GM13977 (cell line): ENCODE data around the gene HCFC1.

Source experiments
- DNase-seq: peaks from one replicate; pipeline ENCODE4 v3.0.0; 2012; ENCODE audit warnings: low spot score
- in situ Hi-C: fragments of 300-500 bp; cut with MboI; formaldehyde crosslinking; loops from one replicate; pipeline ENCODE4 v1.12.0; 2022; ENCODE audit warnings: low sequenced_read_pairs, low pct_unique_long_range_greater_than_20kb, mixed read lengths, inconsistent platforms; ENCODE audit not compliant: unreplicated experiment
- TF ChIP-seq, protein P1 (sequence below): IDR thresholded peaks from 2 replicates; pipeline ENCODE4 v1.5.1; 2012; ENCODE audit warnings: mild to moderate bottlenecking, control low read depth; ENCODE audit not compliant: insufficient read depth; ENCODE audit errors: extremely low read depth, missing control alignments

HCFC1 gene

GRCh38 chrX:153925739-153926551, 45.7 kb downstream of the HCFC1 start, which contains the start of gene ARHGAP4:
Gene ARHGAP4 (minus strand): TSS chrX:153926264. CDS start chrX:153926202, 62 bp downstream.
- TF ChIP-seq, protein P1, sequence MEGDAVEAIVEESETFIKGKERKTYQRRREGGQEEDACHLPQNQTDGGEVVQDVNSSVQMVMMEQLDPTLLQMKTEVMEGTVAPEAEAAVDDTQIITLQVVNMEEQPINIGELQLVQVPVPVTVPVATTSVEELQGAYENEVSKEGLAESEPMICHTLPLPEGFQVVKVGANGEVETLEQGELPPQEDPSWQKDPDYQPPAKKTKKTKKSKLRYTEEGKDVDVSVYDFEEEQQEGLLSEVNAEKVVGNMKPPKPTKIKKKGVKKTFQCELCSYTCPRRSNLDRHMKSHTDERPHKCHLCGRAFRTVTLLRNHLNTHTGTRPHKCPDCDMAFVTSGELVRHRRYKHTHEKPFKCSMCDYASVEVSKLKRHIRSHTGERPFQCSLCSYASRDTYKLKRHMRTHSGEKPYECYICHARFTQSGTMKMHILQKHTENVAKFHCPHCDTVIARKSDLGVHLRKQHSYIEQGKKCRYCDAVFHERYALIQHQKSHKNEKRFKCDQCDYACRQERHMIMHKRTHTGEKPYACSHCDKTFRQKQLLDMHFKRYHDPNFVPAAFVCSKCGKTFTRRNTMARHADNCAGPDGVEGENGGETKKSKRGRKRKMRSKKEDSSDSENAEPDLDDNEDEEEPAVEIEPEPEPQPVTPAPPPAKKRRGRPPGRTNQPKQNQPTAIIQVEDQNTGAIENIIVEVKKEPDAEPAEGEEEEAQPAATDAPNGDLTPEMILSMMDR, result peak; percentile 6
- in situ Hi-C loops, result loop anchor here (25.0 kb wide), 1 partner anchor 964 kb away; no protein-coding TSS in a partner anchor
- peak; percentile 62 for DNase-seq

GRCh38 chrX:153925387-153925738, 46.3 kb downstream of the HCFC1 start:
- in situ Hi-C loops, result loop anchor here (25.0 kb wide), 1 partner anchor 963 kb away; no protein-coding TSS in a partner anchor
- DNase-seq, result no peak
- TF ChIP-seq, protein P1, result no peak

- TF ChIP-seq, protein P1, result peak; percentile 20
- peak; percentile 57 for DNase-seq
- in situ Hi-C loops, result no loop called here
Observed at GRCh38 chrX:153924149-153924861, 47.3 kb downstream of the HCFC1 start.

DNA sequence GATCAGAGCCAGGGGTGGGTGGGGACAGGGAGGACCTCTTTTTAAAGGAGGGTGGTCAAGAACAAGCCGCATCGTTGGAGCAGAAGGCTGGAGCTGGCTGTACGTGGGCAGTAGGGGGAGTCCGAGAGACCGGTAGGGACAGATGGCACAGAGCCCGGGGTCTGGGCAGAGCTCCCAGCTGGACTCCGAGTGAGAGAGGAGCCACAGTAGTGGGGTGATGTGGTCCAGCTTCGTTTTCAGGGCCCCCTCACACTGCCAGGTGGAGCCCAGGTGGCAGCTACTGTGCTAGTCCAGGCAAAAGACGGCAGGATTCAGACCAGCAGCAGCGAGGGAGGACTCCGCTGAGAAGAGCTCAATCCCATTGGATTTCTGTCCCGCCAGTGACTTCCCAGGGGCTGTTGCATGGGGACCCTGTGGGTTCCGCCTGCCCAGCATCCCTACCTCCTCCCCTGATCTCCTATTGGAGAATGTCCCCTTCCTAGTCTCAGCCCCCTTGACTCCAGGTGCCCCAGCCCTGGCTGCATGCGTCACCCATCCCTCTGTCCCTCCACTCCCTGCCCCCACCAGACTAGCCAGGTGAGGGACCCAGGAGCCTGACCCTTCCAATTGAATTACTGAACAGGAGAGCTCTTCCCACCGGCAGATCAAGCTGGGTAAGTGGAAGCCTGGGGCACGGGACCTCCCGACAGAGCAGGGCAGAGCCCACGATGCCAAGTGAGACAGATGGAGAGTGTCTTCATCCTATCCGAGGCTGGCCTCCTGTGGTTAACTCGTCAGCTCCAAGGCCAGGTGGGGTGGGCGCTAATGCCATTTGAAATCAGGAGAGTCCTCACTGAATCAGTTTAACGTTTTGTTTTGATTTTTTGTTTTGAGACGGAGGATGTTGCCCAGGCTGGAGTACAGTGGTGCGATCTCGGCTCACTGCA, 48.4 kb downstream of the HCFC1 start:
- TF ChIP-seq, protein P1, result peak; percentile 59
- peak; percentile 58 for DNase-seq
- in situ Hi-C loops, result no loop called here

GRCh38 chrX:153921511-153922446, 49.8 kb downstream of the HCFC1 start:
- in situ Hi-C loops, result no loop called here
- TF ChIP-seq, protein P1, result no peak
- DNase-seq, result no peak
